HG02973 (cell line): Measurements from ENCODE around the gene CAMK1.

ENCODE experiments used
- ATAC-seq: cut with Tn5 transposase; IDR thresholded peaks from one replicate; pipeline ENCODE4 v1.9.1; 2021; ENCODE audit warnings: moderate library complexity; ENCODE audit not compliant: unreplicated experiment

Gene CAMK1

DNA sequence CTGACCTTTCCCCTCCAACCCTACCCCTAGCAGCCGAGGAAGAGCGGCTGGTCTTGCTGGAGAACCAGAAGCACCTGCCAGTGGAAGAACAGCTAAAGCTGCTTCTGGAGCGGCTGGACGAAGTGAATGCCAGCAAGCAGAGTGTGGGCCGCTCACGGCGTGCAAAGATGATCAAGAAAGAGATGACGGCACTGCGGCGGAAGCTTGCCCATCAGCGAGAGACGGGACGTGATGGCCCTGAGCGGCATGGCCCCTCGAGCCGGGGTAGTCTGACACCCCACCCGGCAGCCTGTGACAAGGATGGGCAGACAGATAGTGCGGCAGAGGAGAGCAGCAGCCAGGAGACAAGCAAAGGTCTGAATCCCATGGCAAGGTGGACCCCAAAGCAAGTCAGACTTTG is 26.2 kb downstream of the CAMK1 start:
- ATAC-seq, result no peak

DNA sequence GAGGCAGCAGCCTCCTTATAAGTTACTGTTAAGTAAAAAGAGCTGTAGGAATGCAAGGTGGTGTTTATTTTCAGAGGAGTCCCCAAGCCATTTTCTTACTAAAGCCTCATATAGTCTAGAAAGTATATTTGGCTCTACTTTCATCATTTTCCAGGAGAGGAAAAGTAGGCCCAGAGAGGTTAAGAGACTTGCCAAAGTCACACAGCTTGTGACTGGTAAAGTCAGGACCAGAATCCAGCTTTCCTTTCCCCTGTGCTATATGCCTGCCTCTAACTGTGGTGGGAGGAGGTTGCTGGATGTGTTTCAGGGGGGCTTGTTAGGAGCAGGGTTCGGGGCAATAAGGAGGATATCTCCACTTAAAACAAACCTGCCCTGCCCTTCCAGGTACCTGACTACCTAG is 27.2 kb downstream of the CAMK1 start:
- no peak for ATAC-seq

- no peak for ATAC-seq
Observed at GRCh38 chr3:9739181-9739580, 30.6 kb downstream of the CAMK1 start.

- no peak for ATAC-seq
Observed at GRCh38 chr3:9736831-9737230, 32.9 kb downstream of the CAMK1 start.

- no peak for ATAC-seq
Observed at GRCh38 chr3:9732740-9733115, 37.0 kb downstream of the CAMK1 start.

GRCh38 chr3:9732080-9732739 is 37.5 kb downstream of the CAMK1 start:
- peak; percentile 3 for ATAC-seq

DNA sequence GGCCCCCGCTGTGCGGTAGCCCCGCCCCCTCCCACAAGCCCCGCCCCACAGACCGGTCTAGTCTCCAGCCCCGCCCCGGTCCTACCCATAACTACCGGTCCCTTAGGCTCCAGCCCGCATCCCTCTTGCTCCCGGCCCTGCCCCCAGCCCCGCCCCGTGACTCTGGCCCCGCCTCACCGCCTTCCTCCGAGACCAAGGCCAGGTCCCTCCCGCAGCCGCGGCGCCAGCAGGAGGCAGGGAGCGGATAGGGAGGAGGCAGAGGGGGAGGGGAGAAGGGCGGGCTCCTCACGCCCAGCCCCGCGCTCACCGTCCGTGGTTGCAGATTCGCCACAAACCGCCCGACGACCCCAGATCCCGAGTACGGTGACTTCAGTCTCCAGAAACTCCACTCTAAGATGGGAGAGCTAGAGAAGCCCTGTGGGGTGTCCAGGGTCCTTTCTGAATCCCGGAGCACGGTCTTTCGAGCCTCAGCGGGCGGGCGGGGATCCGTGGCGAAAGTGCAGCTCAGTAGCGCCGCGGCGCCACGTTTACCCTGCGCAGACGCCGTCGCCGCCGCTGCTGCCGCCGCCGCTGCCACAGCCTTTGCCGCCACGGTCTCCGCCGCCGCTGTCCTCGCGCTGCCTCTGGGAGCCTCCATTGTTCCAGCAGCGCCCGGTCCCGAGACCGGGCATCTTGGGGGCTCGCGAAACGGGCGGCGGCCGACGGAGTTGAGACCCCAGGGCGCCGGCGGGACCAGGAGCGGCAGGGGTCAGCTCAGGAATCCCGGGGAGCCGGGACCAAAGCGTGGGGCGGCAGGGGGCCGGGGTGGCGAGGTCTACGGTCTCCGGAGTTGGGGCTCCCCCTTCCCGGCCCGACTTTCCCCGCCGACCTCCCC is 38.3 kb downstream of the CAMK1 start, which contains the start of gene BRPF1:
BRPF1 (plus strand) TSS at position 530 of the 874 bp plus-strand sequence. CDS start 2,406 bp downstream, outside the sequence.
- peak; percentile 92 for ATAC-seq

DNA sequence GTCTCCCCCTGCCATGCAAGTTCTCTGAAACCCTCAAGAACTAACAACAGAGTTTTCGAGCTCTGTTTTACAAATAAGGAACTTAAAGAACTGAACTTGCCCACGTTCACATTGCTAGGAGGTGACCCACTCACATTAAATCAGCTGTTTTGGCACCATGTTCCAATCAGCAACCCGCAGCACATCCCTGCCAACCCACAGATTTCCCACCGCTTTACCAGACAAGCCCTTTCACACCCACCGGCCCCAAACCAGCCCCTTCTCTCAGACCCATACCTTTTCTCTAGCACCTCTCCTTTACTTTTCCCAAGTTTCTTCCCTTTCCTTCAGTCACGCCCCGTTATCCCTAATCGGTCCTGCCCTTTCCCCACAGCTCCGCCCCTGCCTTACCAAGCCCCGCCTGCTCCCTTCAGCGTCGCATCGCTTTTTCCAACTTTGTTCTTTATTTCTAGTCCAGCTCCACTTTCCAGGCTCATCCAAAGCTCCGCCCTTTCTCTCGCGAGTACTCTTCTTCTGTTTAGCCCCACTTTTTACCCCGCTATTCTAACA is 39.0 kb downstream of the CAMK1 start:
- peak; percentile 30 for ATAC-seq

DNA sequence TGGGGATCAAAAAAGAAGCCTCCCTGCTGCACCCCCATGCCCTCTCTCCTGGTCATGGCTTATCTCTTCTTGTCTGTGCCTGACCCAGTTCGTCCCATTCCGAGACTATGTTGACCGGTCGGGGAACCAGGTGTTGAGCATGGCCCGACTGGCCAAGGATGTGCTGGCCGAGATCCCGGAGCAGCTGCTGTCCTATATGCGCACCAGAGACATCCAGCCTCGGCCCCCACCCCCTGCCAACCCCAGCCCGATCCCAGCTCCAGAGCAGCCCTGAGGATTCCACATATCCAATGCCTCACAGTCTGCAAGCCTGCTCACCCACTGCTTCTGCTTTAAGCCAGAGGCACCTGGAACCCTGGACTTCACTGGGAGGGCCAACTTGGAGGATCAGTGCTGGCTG is 40.3 kb downstream of the CAMK1 start:
- ATAC-seq, result no peak

GRCh38 chr3:9727743-9728142 is 42.0 kb downstream of the CAMK1 start:
- ATAC-seq, result no peak

- ATAC-seq, result no peak
Observed at GRCh38 chr3:9727041-9727595, 42.6 kb downstream of the CAMK1 start.

- ATAC-seq, result no peak
Observed at GRCh38 chr3:9725775-9726515, 43.8 kb downstream of the CAMK1 start.

GRCh38 chr3:9721700-9722060 is 48.1 kb downstream of the CAMK1 start:
- ATAC-seq, result no peak

GRCh38 chr3:9721015-9721699 is 48.6 kb downstream of the CAMK1 start:
- no peak for ATAC-seq

- ATAC-seq, result no peak
Observed at GRCh38 chr3:9718118-9718517, 51.6 kb downstream of the CAMK1 start.

GRCh38 chr3:9717563-9717962 is 52.2 kb downstream of the CAMK1 start:
- ATAC-seq, result no peak

DNA sequence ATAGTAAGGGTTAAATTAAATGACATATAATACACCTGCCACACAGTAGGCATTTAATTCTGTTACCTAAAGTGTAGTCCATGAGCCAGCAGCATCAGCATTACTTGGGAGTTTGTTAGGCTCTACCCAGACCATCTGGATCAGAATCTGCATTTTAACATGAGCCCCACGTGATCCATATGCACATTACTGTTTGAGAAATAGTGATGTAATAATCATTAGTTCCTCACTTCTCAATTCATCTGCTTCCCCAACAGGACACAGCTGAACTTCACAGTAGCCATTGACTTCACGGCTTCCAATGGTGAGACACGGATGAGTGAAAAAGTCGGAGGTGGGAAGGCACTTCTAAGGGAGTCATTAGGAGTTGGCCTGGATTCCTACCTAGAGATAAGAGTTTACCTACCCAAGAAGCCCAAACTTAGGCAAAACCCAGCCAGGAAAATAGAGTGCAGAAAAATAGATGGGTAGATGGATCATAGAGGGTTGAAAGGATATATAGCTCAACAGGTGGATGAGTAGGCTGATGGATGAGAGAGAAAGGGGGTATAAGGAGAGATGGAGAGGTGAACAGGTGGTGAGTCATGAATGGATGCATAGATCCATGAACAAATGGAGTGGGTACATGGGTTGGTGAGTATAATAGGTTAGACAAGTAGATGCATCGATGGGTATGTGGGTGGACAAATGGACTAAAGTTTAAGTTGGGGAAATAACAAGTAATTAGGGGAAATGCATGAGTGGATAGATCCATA is 52.8 kb downstream of the CAMK1 start:
- no peak for ATAC-seq

GRCh38 chr3:9715764-9716437 is 53.8 kb downstream of the CAMK1 start:
- ATAC-seq, result no peak

- ATAC-seq, result no peak
Observed at GRCh38 chr3:9715136-9715535, 54.6 kb downstream of the CAMK1 start.
